Stimulated activated CD8-positive, alpha-beta memory T cell treated with anti-CD3 and anti-CD28 coated beads, Interleukin-15, amount 100 ng/mL, for 4 hours (primary cell): ENCODE measurements around the gene HNRNPK.

Experiments used
- DNase-seq, 2 donors: peaks; one replicate each; pipeline ENCODE4 v3.0.0-alpha.2; 2020; ENCODE audit warnings: low read depth in 2 of 2

HNRNPK gene

DNA sequence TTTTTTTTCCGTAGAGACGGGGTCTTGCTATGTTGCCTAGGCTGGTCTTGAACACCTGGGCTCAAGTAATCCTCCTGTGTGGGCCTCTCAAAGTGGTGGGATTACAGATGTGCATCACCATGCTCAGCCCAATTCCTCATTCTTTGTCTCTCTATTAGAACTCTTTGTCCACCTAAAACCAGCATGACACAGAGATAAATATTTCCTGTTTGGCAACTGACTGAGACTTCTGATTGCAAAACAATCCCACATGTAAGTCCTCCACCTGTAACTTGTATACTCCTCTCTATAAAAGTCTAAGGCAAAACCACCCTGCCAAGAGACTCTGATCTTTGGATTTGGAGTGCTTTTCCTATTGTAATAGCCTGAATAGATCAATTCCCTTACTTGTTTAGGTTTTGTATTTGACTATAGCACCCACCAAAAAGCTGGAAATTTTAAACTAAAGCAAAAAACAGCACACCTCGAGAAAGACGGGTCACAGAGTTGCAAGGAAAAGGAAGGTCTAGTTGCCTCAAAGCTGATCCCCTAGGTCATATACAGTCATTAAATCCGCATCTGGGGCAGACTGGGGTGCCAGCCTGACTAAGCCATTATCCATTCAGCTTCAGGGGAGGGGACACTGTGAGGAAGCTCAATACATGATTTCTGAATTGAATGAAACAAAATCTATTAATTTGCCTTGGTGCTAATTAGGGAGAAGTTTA lies 45.3 kb downstream of the HNRNPK start:
- no peak for DNase-seq

DNA sequence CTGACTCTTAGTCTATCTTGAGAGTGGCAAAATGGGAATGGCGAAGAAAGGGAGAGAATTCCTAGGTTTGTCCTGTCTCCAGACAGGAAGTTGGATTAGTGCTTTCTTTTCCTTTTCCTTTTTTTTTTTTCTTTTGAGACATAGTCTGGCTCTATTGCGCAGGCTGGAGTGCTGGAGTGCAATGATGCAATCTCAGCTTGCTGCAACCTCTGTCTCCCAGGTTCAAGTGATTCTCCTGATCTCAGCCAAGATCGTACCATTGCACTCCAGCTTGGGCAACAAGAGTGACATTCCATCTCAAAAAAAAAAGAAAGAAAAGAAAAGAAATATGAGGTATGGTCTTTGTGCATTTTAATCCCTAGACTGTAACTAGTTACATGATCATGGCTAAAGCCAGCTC lies 46.2 kb downstream of the HNRNPK start:
- no peak for DNase-seq

DNA sequence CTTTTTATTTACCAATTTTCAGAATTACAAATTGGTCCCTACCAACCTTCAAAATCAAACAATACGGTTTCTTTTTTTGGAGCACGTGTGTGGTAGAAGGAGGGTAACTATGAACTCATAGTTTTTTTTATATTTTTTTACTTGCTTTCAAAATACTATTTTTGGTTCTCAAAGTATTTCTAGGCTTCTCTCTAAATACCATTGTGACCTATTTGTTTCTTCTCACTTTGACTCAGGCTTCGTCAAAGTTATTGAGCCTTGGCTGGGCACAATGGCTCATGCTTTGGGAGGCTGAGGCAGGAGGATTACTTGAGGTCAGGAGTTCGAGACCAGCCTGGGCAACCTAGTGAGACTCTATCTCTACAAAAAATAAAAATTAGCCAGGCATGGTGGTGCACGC lies 47.2 kb downstream of the HNRNPK start:
- no peak for DNase-seq

DNA sequence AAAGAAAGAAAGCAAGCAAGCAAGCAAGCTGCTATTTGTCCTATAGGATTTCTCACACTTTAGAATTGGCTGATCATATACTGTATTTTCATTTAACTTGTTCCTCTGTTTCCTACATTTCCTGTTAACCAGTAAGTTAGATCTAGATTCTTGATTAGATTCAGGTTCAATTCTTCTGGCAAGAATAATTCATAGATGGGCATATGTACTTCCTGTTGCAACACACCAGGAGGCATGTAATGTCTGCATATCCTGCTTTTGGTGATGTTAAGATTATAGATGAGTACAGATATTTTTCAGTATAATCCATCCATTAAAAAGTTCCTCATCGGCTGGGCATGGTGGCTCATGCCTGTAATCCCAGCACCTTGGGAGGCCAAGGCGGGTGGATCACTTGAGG lies 48.0 kb downstream of the HNRNPK start:
- no peak for DNase-seq

DNA sequence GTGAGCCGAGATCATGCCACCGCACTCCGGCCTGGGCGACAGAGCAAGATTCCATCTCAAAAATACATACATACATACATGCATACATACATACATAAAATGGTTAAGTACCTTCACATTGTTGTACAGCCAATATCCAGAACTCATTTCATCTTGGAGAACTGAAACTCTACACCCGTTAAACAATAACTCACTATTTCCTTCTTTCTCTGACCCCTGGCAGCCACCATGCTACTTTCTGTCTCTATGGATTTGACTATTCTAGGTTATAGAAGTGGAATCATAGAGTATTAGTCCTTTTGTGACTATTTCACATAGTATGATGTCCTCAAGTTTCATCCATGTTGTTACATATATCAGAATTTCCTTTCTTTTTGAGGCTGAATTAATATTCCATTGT lies 49.1 kb downstream of the HNRNPK start:
- no peak for DNase-seq

DNA sequence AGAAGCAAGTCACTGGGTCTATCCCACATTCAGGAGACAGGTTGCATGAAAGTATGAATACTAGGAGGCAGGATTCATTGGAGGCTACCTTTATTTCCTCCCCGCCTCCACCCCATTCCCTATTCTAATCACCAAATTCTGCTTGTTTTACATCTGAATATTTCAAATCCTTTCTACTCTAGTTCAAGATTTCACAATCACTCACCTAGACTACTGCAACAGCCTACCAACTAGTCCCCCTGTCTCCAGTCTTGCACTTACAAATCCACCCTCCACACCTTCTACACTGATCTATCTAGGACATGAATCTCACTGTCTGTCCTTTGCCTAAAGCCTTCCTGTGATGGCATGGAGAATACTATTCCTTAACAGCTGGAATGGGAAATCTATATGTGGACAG lies 52.4 kb downstream of the HNRNPK start:
- no peak for DNase-seq

DNA sequence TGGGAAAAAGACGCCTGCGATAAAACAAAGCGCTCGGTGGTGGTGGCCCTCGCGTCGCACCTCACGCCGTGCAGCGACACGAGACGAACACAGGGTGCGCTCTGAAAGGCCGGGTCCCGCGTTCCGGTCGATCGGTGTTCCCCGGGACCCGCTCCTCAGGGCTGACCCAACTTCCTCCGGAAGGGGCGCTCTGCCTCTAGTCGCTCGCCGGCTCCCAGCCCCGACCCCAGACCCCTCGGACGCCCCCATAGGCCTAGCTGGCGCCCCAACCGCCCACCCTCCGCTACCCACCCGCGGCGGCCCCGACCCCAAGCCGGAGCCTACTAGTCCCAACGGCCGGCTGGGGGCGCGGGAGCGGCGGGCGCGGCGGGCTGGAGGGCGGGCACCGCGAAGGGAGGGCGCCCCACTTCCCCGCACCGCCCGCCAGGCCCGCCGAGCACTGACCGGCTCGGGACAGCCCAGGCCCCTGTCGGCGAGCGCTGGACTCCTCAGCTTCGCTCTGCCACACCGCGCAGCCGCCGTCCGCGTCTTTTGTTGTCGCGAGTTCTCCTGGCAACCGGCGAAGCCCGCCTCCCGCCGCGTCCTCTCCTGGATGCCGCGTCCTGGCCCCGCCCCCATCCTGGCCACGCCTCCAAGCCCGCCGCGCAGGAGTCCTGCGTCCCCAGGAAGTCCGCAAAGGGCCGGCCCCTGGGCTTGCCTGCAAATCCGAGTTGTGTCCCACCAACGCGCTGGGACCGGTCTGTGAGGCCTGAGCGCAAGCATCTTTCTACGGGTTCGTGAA lies 58.9 kb downstream of the HNRNPK start, which contains the start of gene KIF27:
KIF27 (minus strand) TSS at position 506 of the 781 bp plus-strand sequence. CDS start 5,841 bp downstream, outside the sequence.
- peak; percentile 90 to 91 for DNase-seq

DNA sequence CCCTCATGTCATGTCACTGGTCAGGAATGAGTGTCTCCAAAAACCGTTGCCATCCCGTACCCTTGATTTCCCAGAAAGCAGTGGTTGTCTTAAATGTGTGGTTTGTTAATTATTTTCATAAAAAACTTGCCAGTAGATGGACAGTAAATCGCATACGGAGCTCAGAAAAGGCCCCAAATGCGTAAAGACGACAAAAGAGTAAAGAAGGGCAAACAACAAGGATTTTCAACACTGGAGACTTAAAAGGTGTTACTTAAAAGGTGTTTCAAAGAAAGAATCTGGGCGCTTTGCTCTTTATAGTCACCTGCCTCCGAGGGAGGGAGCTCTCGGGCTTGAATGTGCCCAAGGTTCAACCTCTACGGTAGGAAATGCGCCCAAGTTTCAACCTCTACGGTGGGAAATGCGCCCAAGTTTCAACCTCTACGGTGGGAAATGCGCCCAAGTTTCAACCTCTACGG lies 59.5 kb downstream of the HNRNPK start:
- peak in 1 of 2 donors; percentile 5 for DNase-seq

DNA sequence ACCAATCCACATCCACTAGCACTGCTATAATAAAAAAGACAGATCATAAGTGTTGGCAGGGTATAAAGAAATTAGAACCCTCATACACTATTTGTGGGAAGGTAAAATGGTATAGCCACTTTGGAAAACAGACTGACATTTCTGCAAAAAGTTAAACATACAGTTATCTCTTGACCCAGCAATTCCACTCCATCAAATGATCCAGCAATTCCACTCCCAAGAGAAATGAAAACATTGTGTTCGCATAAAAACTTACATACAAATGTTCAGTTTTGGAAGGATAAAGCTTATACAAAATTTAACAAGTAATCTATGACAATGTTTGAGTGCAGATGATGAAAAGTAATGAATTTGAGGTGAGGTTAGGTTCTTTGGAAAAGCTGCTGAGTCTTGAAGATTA lies 60.9 kb downstream of the HNRNPK start:
- no peak for DNase-seq
